SH-SY5Y (cell line): ENCODE results near the gene ZDHHC14.

Source experiments
- GATA2 ChIP-seq: IDR thresholded peaks from 2 replicates; pipeline ENCODE4 v1.6.1; 2011; ENCODE audit warnings: mild to moderate bottlenecking, low read depth, low read length
- GATA3 ChIP-seq: IDR thresholded peaks from 2 replicates; pipeline ENCODE4 v1.6.1; 2011; ENCODE audit warnings: low read depth, mild to moderate bottlenecking, low read length, moderate library complexity

DNA sequence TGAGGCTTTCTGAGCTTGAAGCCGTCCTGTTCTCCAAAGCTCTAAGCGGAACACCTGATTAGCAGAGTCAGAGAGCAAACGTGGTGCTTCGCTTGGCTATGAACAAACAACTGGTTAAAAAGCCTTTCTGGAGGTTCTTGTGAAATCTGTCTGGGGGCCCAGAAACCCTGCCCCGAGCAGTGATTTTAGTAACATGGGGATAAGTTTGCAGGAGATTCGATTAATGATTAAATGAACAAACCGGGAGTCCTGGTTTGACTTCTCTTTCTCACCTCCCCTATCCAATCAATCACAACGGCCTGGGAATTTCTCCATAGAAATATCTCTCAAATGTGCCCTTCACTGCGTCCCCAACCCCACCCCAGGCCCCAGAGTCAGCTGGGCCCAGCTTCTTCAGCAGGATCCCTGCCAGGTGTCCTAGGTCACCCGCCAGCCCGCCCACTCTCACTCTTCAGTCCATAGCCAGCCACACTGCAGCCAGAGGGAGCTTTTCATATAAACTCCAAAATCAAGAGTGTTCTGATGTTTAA lies 43.6 kb downstream of the ZDHHC14 start:
- TF ChIP-seq GATA3: no peak
- TF ChIP-seq GATA2: no peak
